Measurements from ENCODE around the gene GK.

GK gene

GRCh38 chrX:30661228-30661627 is 8.0 kb downstream of the GK start:
- Histone ChIP-seq H3F3A (ENCODE audit: insufficient read depth, low read length) (no peaks in the 10 kb centered on the region), H3K79me2 (ENCODE audit: insufficient read depth, low read length) (no peaks in the 10 kb centered on the region), H3K36me3 (ENCODE audit: insufficient read depth, low read length) (no peaks in the 10 kb centered on the region), H3K9me3 (ENCODE audit: low read length) (no peaks in the 10 kb centered on the region), H3K9ac (ENCODE audit: low read length) (no peak overlapping the region), H2AFZ (ENCODE audit: low read length) (no peak overlapping the region), H3K9me2 (ENCODE audit: low read depth, low read length) (no peaks in the 10 kb centered on the region), H3K4me3 (ENCODE audit: low read depth, low read length, poor library complexity, severe bottlenecking) (no peak overlapping the region), H4K20me1 (ENCODE audit: insufficient read depth, low read length) (no peaks in the 10 kb centered on the region), H3K27ac (ENCODE audit: low read depth, low read length, poor library complexity, severe bottlenecking) (no peak overlapping the region), H3K4me2 (ENCODE audit: low read length) (no peak overlapping the region), H3K4me1 (ENCODE audit: insufficient read depth, low read length, severe bottlenecking) (no peaks in the 10 kb centered on the region), H3K27me3 (ENCODE audit: insufficient read depth, low read length) (no peaks in the 10 kb centered on the region)
- TF ChIP-seq EZH2 (IDR thresholded peaks at IDR 0.05; ENCODE audit: borderline replicate concordance, low read length) (no peak), CTCF (IDR thresholded peaks at IDR 0.05; ENCODE audit: low read length) (no peak)

GRCh38 chrX:30663322-30663721 is 10.1 kb downstream of the GK start:
- H3K9me3 ChIP-seq (ENCODE audit: low read length), result no peaks in the 10 kb centered on the region
- H3K4me3 ChIP-seq (ENCODE audit: low read depth, low read length, poor library complexity, severe bottlenecking), result no peak overlapping the region
- H3K4me1 ChIP-seq (ENCODE audit: insufficient read depth, low read length, severe bottlenecking), result no peaks in the 10 kb centered on the region
- H4K20me1 ChIP-seq (ENCODE audit: insufficient read depth, low read length), result no peaks in the 10 kb centered on the region
- no peaks in the 10 kb centered on the region for H3K9me2 ChIP-seq (ENCODE audit: low read depth, low read length)
- no peak overlapping the region for H3K27ac ChIP-seq (ENCODE audit: low read depth, low read length, poor library complexity, severe bottlenecking)
- H3K36me3 ChIP-seq (ENCODE audit: insufficient read depth, low read length), result no peaks in the 10 kb centered on the region
- no peaks in the 10 kb centered on the region for H3F3A ChIP-seq (ENCODE audit: insufficient read depth, low read length)
- TF ChIP-seq EZH2 (IDR thresholded peaks at IDR 0.05; ENCODE audit: borderline replicate concordance, low read length) (no peak), CTCF (IDR thresholded peaks at IDR 0.05; ENCODE audit: low read length) (no peak)
- H3K27me3 ChIP-seq (ENCODE audit: insufficient read depth, low read length), result no peaks in the 10 kb centered on the region
- no peaks in the 10 kb centered on the region for H3K79me2 ChIP-seq (ENCODE audit: insufficient read depth, low read length)
- no peak overlapping the region for H3K4me2 ChIP-seq (ENCODE audit: low read length)
- no peak overlapping the region for H2AFZ ChIP-seq (ENCODE audit: low read length)
- H3K9ac ChIP-seq (ENCODE audit: low read length), result no peak overlapping the region

DNA sequence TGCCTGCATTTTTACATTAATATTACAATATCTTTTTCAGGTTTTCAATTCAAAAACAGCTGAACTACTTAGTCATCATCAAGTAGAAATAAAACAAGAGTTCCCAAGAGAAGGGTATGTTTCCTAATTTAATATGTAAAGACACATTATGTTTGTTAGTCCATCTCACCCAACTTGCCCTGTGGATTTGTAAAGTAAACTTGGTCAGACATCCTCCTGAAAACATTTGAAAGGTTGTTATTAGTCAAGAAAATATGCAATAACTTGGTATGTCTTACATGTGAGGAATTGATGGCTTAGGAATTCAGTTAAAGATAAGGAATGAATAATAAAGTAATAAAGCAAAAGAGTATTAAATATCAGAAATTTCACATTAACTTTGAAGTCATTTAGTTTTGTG is 12.2 kb downstream of the GK start:
- Histone ChIP-seq H3K9me3 (ENCODE audit: low read length) (no peaks in the 10 kb centered on the region), H4K20me1 (ENCODE audit: insufficient read depth, low read length) (no peaks in the 10 kb centered on the region), H3K79me2 (ENCODE audit: insufficient read depth, low read length) (no peaks in the 10 kb centered on the region), H3F3A (ENCODE audit: insufficient read depth, low read length) (no peaks in the 10 kb centered on the region), H3K27ac (ENCODE audit: low read depth, low read length, poor library complexity, severe bottlenecking) (no peak overlapping the region), H3K27me3 (ENCODE audit: insufficient read depth, low read length) (no peaks in the 10 kb centered on the region), H3K4me3 (ENCODE audit: low read depth, low read length, poor library complexity, severe bottlenecking) (no peak overlapping the region), H3K4me1 (ENCODE audit: insufficient read depth, low read length, severe bottlenecking) (no peaks in the 10 kb centered on the region), H3K9ac (ENCODE audit: low read length) (no peak overlapping the region), H3K4me2 (ENCODE audit: low read length) (no peak overlapping the region), H3K9me2 (ENCODE audit: low read depth, low read length) (no peaks in the 10 kb centered on the region), H2AFZ (ENCODE audit: low read length) (no peak overlapping the region), H3K36me3 (ENCODE audit: insufficient read depth, low read length) (no peaks in the 10 kb centered on the region)
- TF ChIP-seq EZH2 (IDR thresholded peaks at IDR 0.05; ENCODE audit: borderline replicate concordance, low read length) (no peak), CTCF (IDR thresholded peaks at IDR 0.05; ENCODE audit: low read length) (no peak)
